ENCODE results near the gene MYT1.

The MYT1 gene

GRCh38 chr20:64157878-64158277 lies 6.4 kb upstream of the MYT1 start:
- Histone ChIP-seq H3K36me3 (ENCODE audit: low read depth) (no peaks in the 10 kb centered on the region), H3K9me3 (ENCODE audit: severe bottlenecking) (no peaks in the 10 kb centered on the region), H3K4me1 (ENCODE audit: insufficient read depth, poor library complexity, severe bottlenecking) (peaks cover under 1% of the 10 kb centered on the region), H3K27ac (ENCODE audit: poor library complexity, severe bottlenecking) (no peak overlapping the region), H3K27me3 (ENCODE audit: insufficient read depth, poor library complexity, severe bottlenecking) (peaks cover 40% of the 10 kb centered on the region), H3K4me3 (ENCODE audit: severe bottlenecking) (no peak overlapping the region)
- ATAC-seq (ENCODE audit: low read depth) = no peak
- DNase-seq (ENCODE audit: low spot score) = no peak
- TF ChIP-seq, protein P1, sequence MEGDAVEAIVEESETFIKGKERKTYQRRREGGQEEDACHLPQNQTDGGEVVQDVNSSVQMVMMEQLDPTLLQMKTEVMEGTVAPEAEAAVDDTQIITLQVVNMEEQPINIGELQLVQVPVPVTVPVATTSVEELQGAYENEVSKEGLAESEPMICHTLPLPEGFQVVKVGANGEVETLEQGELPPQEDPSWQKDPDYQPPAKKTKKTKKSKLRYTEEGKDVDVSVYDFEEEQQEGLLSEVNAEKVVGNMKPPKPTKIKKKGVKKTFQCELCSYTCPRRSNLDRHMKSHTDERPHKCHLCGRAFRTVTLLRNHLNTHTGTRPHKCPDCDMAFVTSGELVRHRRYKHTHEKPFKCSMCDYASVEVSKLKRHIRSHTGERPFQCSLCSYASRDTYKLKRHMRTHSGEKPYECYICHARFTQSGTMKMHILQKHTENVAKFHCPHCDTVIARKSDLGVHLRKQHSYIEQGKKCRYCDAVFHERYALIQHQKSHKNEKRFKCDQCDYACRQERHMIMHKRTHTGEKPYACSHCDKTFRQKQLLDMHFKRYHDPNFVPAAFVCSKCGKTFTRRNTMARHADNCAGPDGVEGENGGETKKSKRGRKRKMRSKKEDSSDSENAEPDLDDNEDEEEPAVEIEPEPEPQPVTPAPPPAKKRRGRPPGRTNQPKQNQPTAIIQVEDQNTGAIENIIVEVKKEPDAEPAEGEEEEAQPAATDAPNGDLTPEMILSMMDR (IDR thresholded peaks at IDR 0.05; ENCODE audit: poor library complexity, severe bottlenecking) = no peak

DNA sequence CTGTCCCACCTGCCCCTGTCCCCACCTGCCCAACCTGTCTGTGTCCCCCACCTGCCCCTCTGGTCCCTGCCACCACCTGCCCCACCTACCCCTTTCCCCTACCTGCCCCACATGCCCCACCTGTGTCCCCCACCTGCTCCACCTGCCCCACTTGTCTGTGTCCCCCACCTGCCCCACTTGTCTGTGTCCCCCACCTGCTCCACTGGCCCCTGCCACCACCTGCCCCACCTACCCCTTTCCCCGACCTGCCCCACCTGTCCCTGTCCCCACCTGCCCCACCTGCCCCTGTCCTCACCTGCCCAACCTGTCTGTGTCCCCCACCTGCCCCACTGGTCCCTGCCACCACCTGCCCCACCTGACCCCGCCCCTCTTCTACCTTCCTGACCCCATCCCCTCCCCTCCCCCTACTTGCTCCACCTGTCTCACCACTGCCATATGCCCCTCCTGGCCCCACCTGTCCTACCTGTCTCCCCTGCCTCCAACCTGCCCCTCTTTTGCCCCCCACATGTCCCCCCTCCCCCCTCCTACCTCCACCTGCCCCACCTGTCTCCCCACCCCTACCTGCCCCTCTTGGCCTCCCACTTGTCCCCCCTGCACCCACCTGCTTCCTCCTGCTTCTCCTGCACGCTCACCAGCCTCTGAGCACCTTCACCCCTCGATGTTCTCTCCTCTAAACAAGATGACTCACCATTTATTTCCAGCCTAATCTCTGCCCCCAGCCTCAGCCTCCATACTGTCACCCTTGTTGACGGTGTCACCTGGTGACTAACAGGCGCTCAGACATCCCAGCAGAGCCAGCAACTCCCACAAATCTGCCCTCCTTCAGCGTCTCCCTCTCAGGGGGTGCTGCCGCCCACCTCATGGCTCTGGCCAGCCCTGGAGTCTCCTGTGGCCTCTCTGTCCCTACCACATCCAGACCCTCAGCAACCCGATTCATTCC lies 5.6 kb upstream of the MYT1 start:
- H3K4me3 ChIP-seq (ENCODE audit: severe bottlenecking) = no peak overlapping the region
- ATAC-seq (ENCODE audit: low read depth) (no peak), DNase-seq (ENCODE audit: low spot score) (no peak)
- H3K36me3 ChIP-seq (ENCODE audit: low read depth) = no peaks in the 10 kb centered on the region
- TF ChIP-seq, protein P1 (IDR thresholded peaks at IDR 0.05; ENCODE audit: poor library complexity, severe bottlenecking) = no peak
- H3K27ac ChIP-seq (ENCODE audit: poor library complexity, severe bottlenecking) = no peak overlapping the region
- no peaks in the 10 kb centered on the region for H3K4me1 ChIP-seq (ENCODE audit: insufficient read depth, poor library complexity, severe bottlenecking)
- peaks cover 48% of the 10 kb centered on the region for H3K27me3 ChIP-seq (ENCODE audit: insufficient read depth, poor library complexity, severe bottlenecking)
- H3K9me3 ChIP-seq (ENCODE audit: severe bottlenecking) = no peaks in the 10 kb centered on the region

GRCh38 chr20:64159286-64159680 lies 5.0 kb upstream of the MYT1 start:
- H3K27me3 ChIP-seq (ENCODE audit: insufficient read depth, poor library complexity, severe bottlenecking) = peaks cover 55% of the 10 kb centered on the region
- ATAC-seq (ENCODE audit: low read depth) (no peak), DNase-seq (ENCODE audit: low spot score) (no peak)
- TF ChIP-seq, protein P1 (IDR thresholded peaks at IDR 0.05; ENCODE audit: poor library complexity, severe bottlenecking) = no peak
- H3K9me3 ChIP-seq (ENCODE audit: severe bottlenecking) = no peaks in the 10 kb centered on the region
- H3K27ac ChIP-seq (ENCODE audit: poor library complexity, severe bottlenecking) = no peak overlapping the region
- H3K4me1 ChIP-seq (ENCODE audit: insufficient read depth, poor library complexity, severe bottlenecking) = no peaks in the 10 kb centered on the region
- H3K36me3 ChIP-seq (ENCODE audit: low read depth) = no peaks in the 10 kb centered on the region
- H3K4me3 ChIP-seq (ENCODE audit: severe bottlenecking) = no peak overlapping the region

GRCh38 chr20:64159711-64160110 lies 4.5 kb upstream of the MYT1 start:
- H3K27ac ChIP-seq (ENCODE audit: poor library complexity, severe bottlenecking) = no peak overlapping the region
- no peaks in the 10 kb centered on the region for H3K4me1 ChIP-seq (ENCODE audit: insufficient read depth, poor library complexity, severe bottlenecking)
- H3K36me3 ChIP-seq (ENCODE audit: low read depth) = no peaks in the 10 kb centered on the region
- H3K27me3 ChIP-seq (ENCODE audit: insufficient read depth, poor library complexity, severe bottlenecking) = peaks cover 59% of the 10 kb centered on the region
- no peak for ATAC-seq (ENCODE audit: low read depth)
- TF ChIP-seq, protein P1 (IDR thresholded peaks at IDR 0.05; ENCODE audit: poor library complexity, severe bottlenecking) = no peak
- DNase-seq (ENCODE audit: low spot score) = no peak
- no peaks in the 10 kb centered on the region for H3K9me3 ChIP-seq (ENCODE audit: severe bottlenecking)
- no peak overlapping the region for H3K4me3 ChIP-seq (ENCODE audit: severe bottlenecking)

GRCh38 chr20:64160118-64160517 lies 4.1 kb upstream of the MYT1 start:
- no peak overlapping the region for H3K27ac ChIP-seq (ENCODE audit: poor library complexity, severe bottlenecking)
- ATAC-seq (ENCODE audit: low read depth) (no peak), DNase-seq (ENCODE audit: low spot score) (peak; percentile 76)
- H3K4me1 ChIP-seq (ENCODE audit: insufficient read depth, poor library complexity, severe bottlenecking) = no peaks in the 10 kb centered on the region
- TF ChIP-seq, protein P1 (IDR thresholded peaks at IDR 0.05; ENCODE audit: poor library complexity, severe bottlenecking) = no peak
- no peaks in the 10 kb centered on the region for H3K36me3 ChIP-seq (ENCODE audit: low read depth)
- peaks cover 63% of the 10 kb centered on the region for H3K27me3 ChIP-seq (ENCODE audit: insufficient read depth, poor library complexity, severe bottlenecking)
- no peak overlapping the region for H3K4me3 ChIP-seq (ENCODE audit: severe bottlenecking)
- H3K9me3 ChIP-seq (ENCODE audit: severe bottlenecking) = no peaks in the 10 kb centered on the region

Measured in RWPE2 (cell line).